ENCODE data around the gene SMC2.

The SMC2 gene

GRCh38 chr9:104138243-104138868 lies 44.2 kb downstream of the SMC2 start:
- TF ChIP-seq CTCF (IDR thresholded peaks at IDR 0.05; ENCODE audit: borderline replicate concordance, insufficient read depth, low read depth, low read length): no peak

GRCh38 chr9:104142799-104143549 lies 48.9 kb downstream of the SMC2 start:
- no peak overlapping the region for H3K4me3 ChIP-seq (ENCODE audit: low read depth, low read length)
- no peak for TF ChIP-seq CTCF (IDR thresholded peaks at IDR 0.05; ENCODE audit: borderline replicate concordance, insufficient read depth, low read depth, low read length)

More at GRCh38 chr9:104138243-104138868, 44.2 kb downstream of the SMC2 start:
- H3K4me3 ChIP-seq (ENCODE audit: low read depth, low read length): no peak overlapping the region

- no peak overlapping the region for H3K4me3 ChIP-seq (ENCODE audit: low read depth, low read length)
- no peak for TF ChIP-seq CTCF (IDR thresholded peaks at IDR 0.05; ENCODE audit: borderline replicate concordance, insufficient read depth, low read depth, low read length)
Measured at GRCh38 chr9:104143550-104143910, 49.4 kb downstream of the SMC2 start.

- H3K4me3 ChIP-seq (ENCODE audit: low read depth, low read length): no peak overlapping the region
- no peak for TF ChIP-seq CTCF (IDR thresholded peaks at IDR 0.05; ENCODE audit: borderline replicate concordance, insufficient read depth, low read depth, low read length)
Measured at GRCh38 chr9:104144336-104144735, 50.2 kb downstream of the SMC2 start.

- TF ChIP-seq CTCF (IDR thresholded peaks at IDR 0.05; ENCODE audit: borderline replicate concordance, insufficient read depth, low read depth, low read length): no peak
- H3K4me3 ChIP-seq (ENCODE audit: low read depth, low read length): no peak overlapping the region
Measured at GRCh38 chr9:104173067-104173466, 79.0 kb downstream of the SMC2 start.

GRCh38 chr9:104177003-104177611 lies 83.0 kb downstream of the SMC2 start:
- TF ChIP-seq CTCF (IDR thresholded peaks at IDR 0.05; ENCODE audit: borderline replicate concordance, insufficient read depth, low read depth, low read length): peak; percentile 33; the same call in 1 of the 2 replicates
- H3K4me3 ChIP-seq (ENCODE audit: low read depth, low read length): no peak overlapping the region
